DMS114 treated with DMSO at 0.1 percent for 48 hours (cell line): ENCODE results near the gene ABCA3.
"Not testable (repeated sequence)": the region's sequence is repeated elsewhere in the genome, so short reads cannot be mapped to it uniquely, and the experiment has no call there.

Experiments used
- DNase-seq: peaks from one replicate; lab custom pipeline; 2025; ENCODE audit not compliant: unreplicated experiment; lab: John Stamatoyannopoulos, UW

ABCA3 gene

DNA sequence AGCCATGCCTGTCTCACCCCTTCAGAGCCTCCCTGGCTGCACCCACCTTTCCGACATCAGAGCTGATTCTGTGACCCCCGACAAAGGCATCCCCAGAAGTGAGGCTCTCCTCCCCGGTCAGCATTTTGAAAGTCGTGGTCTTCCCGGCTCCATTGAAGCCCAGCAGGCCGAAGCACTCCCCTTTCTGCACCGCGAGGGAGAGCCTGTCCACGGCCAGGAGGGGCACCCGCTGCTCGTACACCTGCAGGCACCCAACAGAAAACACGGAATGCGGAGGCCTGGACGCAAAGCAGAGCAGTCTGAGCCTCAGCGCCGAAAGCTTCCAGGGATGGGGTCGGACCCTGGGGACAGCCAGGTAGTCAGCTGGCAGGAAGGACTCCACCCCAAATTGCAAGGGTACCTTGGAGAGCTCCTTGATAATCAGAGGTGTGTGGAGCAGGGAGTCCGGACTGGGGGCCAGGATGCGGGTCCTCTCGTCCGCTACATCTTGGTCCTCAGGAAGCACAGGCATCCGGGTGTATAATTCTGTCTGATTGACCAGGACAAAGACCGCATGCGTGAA, 59.5 kb downstream of the ABCA3 start:
- no peak for DNase-seq

- DNase-seq = no peak
These were observed 60.1 kb downstream of the ABCA3 start for GRCh38 chr16:2280461-2280860.

- no peak for DNase-seq
These were observed 61.4 kb downstream of the ABCA3 start for GRCh38 chr16:2278956-2279800.

GRCh38 chr16:2278272-2278608, 62.3 kb downstream of the ABCA3 start:
- no peak for DNase-seq

GRCh38 chr16:2277466-2278271, 62.9 kb downstream of the ABCA3 start:
- DNase-seq = no peak

GRCh38 chr16:2276368-2277195, 63.9 kb downstream of the ABCA3 start:
- DNase-seq = no peak

DNA sequence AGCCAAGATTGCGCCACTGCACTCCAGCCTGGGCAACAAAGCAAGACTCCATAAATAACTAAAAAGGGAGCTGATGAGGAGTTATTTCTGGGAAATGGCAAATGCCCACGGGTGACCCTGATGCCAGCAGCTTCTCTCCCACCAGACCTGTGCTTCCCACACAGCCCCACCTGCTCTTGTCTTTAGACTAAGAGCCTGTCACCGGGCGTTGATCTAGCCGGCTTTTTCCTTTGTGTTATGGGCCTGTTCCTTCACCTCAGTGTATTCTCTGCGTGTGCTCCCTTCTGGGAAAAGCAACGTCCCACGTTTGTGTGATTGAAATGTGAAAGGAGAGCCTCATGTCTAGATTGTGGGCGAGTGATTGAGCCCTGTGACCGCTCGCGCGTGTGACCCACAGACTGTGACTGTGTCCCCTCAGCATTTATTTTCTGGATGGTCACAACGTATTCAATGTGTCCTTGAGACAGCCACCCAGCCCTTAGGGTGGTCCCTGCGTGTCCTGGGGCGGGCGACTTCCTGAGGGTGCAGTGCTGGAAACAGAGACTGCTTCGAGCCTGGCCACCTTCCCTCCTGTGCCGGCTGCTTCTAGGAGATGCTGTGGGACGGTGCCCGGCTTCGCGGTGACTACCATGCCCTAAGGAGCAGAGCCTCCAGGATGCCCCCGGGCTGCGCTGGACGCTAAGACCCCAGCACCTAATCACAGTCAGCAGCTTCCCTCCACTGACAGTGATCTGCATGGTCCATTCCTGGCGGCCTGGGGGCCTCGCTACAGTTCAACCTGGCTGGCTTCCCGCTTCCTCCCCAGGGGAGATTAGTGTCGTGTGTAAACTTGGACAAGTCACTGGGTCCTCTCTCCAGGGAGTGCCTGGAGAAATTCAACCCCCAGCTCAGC, 64.8 kb downstream of the ABCA3 start:
- DNase-seq = no peak

DNA sequence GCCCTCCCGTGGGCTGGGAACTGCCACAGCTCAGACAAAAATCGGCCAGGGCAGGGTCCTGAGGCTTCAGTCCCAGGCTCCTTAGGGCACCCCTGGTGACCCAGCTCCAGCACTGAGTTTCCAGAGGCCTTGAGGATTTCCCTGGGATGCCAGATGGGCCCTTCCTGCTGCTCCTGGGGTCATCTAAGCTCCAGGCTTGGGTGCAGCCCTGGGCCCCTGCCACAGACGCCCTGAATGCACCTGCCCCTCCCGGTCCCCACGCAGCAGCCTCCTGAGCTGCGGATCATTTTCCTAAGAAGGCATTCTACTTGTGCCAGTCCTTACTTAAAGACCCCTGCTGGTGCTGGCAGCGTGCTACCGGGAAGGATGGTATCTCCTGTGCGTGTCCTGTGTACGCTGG, 66.6 kb downstream of the ABCA3 start:
- no peak for DNase-seq

DNA sequence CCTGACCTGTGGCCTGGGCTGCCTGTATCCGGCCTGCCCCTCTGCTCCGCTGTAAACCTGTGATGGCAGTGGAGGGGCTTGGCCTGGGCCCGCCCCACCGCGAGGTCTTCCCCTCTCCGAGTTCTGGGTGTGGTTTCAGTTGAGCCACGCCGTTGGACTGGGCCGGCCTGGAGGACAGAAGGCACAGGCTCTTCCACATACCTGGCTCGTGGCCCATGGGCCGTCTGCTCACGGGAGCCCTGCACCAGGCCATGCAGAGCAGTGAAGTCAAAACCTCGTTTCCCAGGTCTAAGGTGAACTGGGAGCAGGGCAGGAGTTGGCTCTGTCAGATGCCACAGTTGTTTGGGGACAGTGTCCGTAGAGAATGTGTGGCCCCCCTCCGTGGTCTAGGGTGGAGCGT, 67.0 kb downstream of the ABCA3 start:
- no peak for DNase-seq

GRCh38 chr16:2271848-2272461, 68.6 kb downstream of the ABCA3 start:
- DNase-seq = no peak

DNA sequence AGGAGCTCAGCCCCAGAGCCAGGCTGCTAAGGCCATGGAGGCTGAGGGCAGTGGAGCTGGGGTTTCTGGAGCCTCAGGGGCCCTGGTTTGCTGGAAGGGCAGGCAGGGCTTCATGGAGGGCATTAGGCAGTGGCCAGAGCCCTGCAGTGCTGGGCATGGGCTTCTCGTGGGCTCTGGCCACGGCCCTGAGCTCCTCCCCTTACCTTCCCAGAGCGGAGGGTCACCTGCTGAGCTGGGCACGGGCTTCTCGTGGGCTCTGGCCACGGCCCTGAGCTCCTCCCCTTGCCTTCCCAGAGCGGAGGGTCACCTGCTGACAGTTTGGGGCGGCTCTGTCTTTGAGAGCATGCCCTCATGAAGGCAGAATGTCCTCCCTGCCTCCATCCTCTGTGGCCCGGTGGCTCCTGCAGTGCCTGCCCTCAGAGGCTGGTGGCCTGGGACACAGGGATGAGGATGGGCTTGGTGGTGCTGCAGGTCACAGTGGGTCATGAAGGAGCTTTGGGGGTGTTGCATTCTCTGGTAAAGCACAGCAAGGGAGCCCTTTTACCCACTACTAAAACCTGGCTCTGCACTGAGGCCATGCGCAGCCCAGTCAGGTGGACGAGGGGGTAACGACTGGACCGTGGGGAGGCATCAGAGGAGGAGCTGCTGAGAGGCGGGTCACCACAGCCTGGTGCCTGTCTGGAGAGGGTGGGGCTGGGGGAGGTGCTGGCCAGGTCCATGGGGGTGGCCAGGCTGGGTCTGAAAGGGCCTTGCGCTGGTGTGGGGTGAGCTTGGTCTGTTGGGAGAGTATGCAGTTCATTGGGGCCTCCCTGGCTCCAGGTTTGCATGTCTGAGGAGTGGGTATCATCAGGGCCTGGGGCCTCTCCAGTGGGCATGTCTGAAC, 69.7 kb downstream of the ABCA3 start:
- no peak for DNase-seq

DNA sequence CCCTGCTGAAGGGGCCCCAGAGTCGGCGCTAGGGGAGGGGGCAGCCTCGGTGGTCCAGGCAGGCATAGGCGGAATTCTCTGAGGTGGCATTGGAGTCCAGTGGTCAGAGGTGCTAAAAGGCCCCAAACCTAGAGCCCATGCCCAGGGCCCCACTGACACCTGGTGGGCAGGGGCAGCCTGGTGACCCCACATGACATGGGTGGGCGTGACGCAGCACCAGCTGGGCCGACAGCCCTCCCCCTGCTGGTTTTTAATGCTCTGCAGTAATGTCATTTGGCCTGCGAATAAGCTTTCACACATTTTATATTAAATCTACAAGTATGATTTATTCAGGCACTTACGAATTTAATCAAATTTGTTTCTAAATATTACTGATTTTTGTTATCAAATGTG, 70.5 kb downstream of the ABCA3 start:
- DNase-seq = no peak

DNA sequence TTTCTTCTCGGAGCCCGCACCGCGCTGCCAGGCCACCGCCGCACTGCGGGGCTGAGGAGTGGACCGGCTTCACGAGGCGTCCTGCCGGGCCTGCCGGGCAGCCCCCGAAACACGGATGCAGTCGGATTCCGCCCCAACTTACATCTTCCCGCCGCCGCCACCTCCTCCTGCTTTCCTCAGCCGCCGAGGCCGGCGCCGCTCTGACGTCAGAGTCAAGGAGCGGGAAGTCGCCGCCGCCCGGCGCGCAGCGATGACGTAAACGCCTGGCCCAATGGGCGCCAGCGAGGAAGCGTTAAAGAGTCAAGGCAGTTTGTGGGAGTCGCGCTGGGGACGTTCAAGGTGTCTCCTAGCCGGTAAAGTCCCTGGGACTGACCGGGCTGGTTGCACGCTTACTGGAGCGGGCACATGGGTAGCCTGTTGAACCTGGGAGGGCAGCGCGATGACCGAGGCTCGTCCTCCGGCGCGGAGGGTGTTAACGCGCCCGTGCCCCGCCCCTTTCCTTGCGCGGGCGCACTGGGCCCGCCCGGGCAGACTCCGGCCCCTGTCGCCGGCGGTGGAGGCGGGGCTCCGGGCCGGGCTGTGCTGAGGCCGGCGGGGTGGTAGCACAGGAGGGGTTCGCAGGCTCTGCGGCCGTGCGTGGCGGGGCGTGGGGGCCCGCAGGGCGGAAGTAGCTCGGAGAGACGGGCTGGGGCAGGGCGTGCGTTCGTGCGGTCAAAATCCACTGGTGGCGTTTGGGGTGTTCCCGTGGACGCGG, 72.4 kb downstream of the ABCA3 start, which contains the start of gene RNPS1:
TSS of gene RNPS1 (minus strand) at position 214 of the 754 bp plus-strand sequence. CDS start 3,483 bp downstream, outside the sequence.
- peak; percentile 67 for DNase-seq

GRCh38 chr16:2267505-2267912, 73.0 kb downstream of the ABCA3 start:
- not testable (repeated sequence) for DNase-seq

GRCh38 chr16:2266887-2267286, 73.6 kb downstream of the ABCA3 start:
- DNase-seq = not testable (repeated sequence)

- DNase-seq = not testable (repeated sequence)
These were observed 77.5 kb downstream of the ABCA3 start for GRCh38 chr16:2263026-2263425.

- no peak for DNase-seq
These were observed 80.3 kb downstream of the ABCA3 start for GRCh38 chr16:2260250-2260649.

DNA sequence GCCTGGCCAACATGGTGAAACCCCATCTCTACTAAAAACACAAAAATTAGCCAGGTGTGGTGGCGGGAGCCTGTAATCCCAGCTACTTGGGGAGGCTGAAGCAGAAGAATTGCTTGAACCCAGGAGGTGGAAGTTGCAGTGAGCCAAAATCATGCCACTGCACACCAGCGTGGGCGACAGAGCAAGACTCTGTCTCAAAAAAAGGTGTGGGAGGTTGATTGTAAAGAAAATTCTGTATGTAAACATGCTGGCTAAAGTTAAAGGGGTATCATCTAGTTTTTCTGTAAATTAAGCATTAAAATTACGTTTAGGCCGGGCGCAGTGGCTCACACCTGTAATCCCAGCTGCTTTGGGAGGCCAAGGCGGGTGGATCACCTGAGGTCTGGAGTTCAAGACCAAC, 82.0 kb downstream of the ABCA3 start:
- DNase-seq = not testable (repeated sequence)
